ENCODE results near the gene DHX38. TPM values are rescaled to one million over a fixed set of nuclear protein-coding genes. Genes with fewer than 3 reads are reported as not detected.

Gene DHX38
- total RNA-seq, 1 experiment from 2014 or later: 71.0 TPM

GRCh38 chr16:72159386-72159785, 65.7 kb downstream of the DHX38 start:
- no peak for ATAC-seq
- POLR2A ChIA-PET: no interaction called here
- no peak for DNase-seq (ENCODE audit: low read depth, low spot score)
- no peak for TF ChIP-seq ZBTB33 (IDR thresholded peaks at IDR 0.05; ENCODE audit: extremely low read depth, insufficient replicate concordance, low read length)
- no peak for TF ChIP-seq JUND (IDR thresholded peaks at IDR 0.05)
- TF ChIP-seq REST (IDR thresholded peaks at IDR 0.05; ENCODE audit: low read depth): no peak
- no peaks in the 10 kb centered on the region for H3K9me2 ChIP-seq (ENCODE audit: insufficient read depth)
- H3K36me3 ChIP-seq (ENCODE audit: control insufficient read depth in 1 of 2, insufficient read depth in 2 of 2, low read length in 2 of 2): no peaks in the 10 kb centered on the region
- RAD21 ChIA-PET (ENCODE audit: low non-redundant PET in 1 of 2, low total read pairs in 2 of 2, uncharacterized antibody in 2 of 2, unreplicated experiment in 2 of 2): no interaction called here
- no peak overlapping the region for H3K9ac ChIP-seq (ENCODE audit: low read length)
- BruUV-seq (replicated peaks): no TSS peak
- no peaks in the 10 kb centered on the region for H4K20me1 ChIP-seq (ENCODE audit: insufficient read depth)
- H2AFZ ChIP-seq (ENCODE audit: low read depth, low read length, poor library complexity, severe bottlenecking): no peak overlapping the region
- H3K27ac ChIP-seq (ENCODE audit: low read depth, low read length): no peak overlapping the region
- CTCF ChIA-PET: no interaction called here
- H3K27me3 ChIP-seq (ENCODE audit: insufficient read depth, low read length): no peaks in the 10 kb centered on the region
- intact Hi-C loops (cut with micrococcal nuclease): no loop called here
- no peaks in the 10 kb centered on the region for H3K4me1 ChIP-seq (ENCODE audit: control insufficient read depth in 1 of 2, insufficient read depth in 2 of 2, low read length in 2 of 2)
- no peak overlapping the region for H3K4me2 ChIP-seq (ENCODE audit: low read length)
- H3K79me2 ChIP-seq (ENCODE audit: insufficient read depth, low read length): no peaks in the 10 kb centered on the region
- no peak overlapping the region for H3K4me3 ChIP-seq (replicated peaks in 1 of 2; ENCODE audit: low read depth in 1 of 2, low read length in 2 of 2)
- no peaks in the 10 kb centered on the region for H3K9me3 ChIP-seq (ENCODE audit: control insufficient read depth in 1 of 2, insufficient read depth in 1 of 2, low read depth in 1 of 2, low read length in 2 of 2)

GRCh38 chr16:72159801-72160200, 66.2 kb downstream of the DHX38 start:
- Histone ChIP-seq H3K4me2 (ENCODE audit: low read length) (no peak overlapping the region), H3K27ac (ENCODE audit: low read depth, low read length) (no peak overlapping the region), H3K36me3 (ENCODE audit: control insufficient read depth in 1 of 2, insufficient read depth in 2 of 2, low read length in 2 of 2) (no peaks in the 10 kb centered on the region), H3K4me1 (ENCODE audit: control insufficient read depth in 1 of 2, insufficient read depth in 2 of 2, low read length in 2 of 2) (no peaks in the 10 kb centered on the region), H2AFZ (ENCODE audit: low read depth, low read length, poor library complexity, severe bottlenecking) (no peak overlapping the region), H3K4me3 (replicated peaks in 1 of 2; ENCODE audit: low read depth in 1 of 2, low read length in 2 of 2) (no peak overlapping the region), H4K20me1 (ENCODE audit: insufficient read depth) (no peaks in the 10 kb centered on the region), H3K9ac (ENCODE audit: low read length) (no peak overlapping the region), H3K9me3 (ENCODE audit: control insufficient read depth in 1 of 2, insufficient read depth in 1 of 2, low read depth in 1 of 2, low read length in 2 of 2) (no peaks in the 10 kb centered on the region), H3K79me2 (ENCODE audit: insufficient read depth, low read length) (no peaks in the 10 kb centered on the region), H3K27me3 (ENCODE audit: insufficient read depth, low read length) (no peaks in the 10 kb centered on the region), H3K9me2 (ENCODE audit: insufficient read depth) (no peaks in the 10 kb centered on the region)
- ChIA-PET POLR2A (no interaction called here), RAD21 (ENCODE audit: low non-redundant PET in 1 of 2, low total read pairs in 2 of 2, uncharacterized antibody in 2 of 2, unreplicated experiment in 2 of 2) (no interaction called here), CTCF (no interaction called here)
- BruUV-seq (replicated peaks): no TSS peak
- DNase-seq (ENCODE audit: low read depth, low spot score) (no peak), ATAC-seq (no peak)
- intact Hi-C loops (cut with micrococcal nuclease): no loop called here
- TF ChIP-seq EGR1 (IDR thresholded peaks at IDR 0.05; ENCODE audit: low read depth) (no peak), POLR2AphosphoS5 (IDR thresholded peaks at IDR 0.05; ENCODE audit: low read depth, low read length) (no peak), MAX (IDR thresholded peaks at IDR 0.05) (no peak), YY1 (IDR thresholded peaks at IDR 0.05; ENCODE audit: extremely low read depth, insufficient replicate concordance, low read depth, low read length) (no peak), CTCF (IDR thresholded peaks at IDR 0.05 in 2 of 3, conservative IDR thresholded peaks at IDR 0.05 in 1 of 3; ENCODE audit: borderline replicate concordance in 1 of 3, insufficient read depth in 1 of 3, low read depth in 2 of 3, low read length in 2 of 3) (no peak), SIN3A (IDR thresholded peaks at IDR 0.05; ENCODE audit: low read depth) (no peak), FOSL1 (IDR thresholded peaks at IDR 0.05; ENCODE audit: low read depth) (no peak), ATF3 (IDR thresholded peaks at IDR 0.05) (no peak), CBX3 (IDR thresholded peaks at IDR 0.05; ENCODE audit: low read depth) (no peak), SRF (IDR thresholded peaks at IDR 0.05; ENCODE audit: low read depth) (no peak), ZNF274 (IDR thresholded peaks at IDR 0.05; ENCODE audit: low read depth, low read length) (no peak)

Measured in HCT116 (cell line).